ENCODE data around the gene STX18.

STX18 gene

DNA sequence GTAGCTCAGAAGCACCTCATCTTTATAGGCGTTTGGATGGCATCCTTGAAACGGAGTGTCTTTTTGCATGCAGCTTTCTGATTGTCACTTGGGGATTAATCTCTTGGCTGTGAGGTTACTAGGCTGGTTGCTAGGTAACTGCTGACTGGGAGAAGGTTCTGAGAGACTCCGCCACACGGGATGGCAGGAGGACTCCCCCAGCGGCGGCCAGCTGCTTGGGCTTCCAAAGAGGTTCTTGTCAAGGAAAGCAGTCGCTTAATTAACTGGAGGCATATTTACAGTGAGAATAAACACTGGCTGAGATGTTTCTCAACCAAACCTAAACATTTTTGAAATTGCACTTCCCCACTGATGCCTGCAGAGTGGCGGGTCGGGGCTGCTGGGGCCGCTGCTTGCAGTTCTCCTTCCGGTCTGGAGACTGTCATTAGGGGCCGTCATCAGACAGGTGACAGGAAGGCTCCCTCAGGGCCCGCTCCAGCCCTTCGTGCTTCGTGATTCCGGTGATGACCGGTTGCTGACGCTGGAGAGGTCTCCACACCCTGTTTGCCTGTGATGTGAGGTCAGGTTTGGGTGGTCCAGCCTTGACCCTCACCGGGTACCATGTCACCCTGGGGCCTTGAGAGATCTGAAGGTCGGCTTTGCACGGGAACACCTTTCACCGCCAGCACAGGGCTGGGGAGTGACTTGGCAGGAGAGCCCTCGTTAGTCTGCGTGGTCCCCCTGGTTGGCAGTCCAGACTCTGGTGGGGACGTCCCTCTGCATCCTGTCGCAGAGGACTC lies 145.8 kb downstream of the STX18 start:
- DNase-seq = no peak

DNA sequence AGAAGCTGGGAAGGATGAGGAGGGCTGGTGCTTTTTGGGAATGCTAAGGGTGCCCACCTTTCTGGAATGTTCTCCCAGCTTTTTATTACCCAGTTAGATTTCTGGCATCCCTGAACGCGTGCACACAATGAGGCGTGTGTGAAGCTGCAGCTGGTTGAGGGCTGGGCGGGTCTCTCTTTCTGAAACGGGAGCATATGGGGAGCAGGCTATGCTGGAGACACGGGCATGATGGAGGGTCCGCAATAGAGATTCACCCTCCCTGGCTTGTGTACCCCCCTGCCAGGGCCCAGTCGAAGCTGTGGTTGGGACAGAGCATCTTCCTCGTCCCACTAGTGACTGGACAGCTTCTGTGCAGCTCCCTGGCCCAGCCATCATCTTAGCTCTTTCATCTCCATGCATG lies 146.5 kb downstream of the STX18 start:
- no peak for DNase-seq

- no peak for DNase-seq
Observed at GRCh38 chr4:4394644-4395043, 147.2 kb downstream of the STX18 start.

- DNase-seq = no peak
Observed at GRCh38 chr4:4392501-4393183, 149.2 kb downstream of the STX18 start.

DNA sequence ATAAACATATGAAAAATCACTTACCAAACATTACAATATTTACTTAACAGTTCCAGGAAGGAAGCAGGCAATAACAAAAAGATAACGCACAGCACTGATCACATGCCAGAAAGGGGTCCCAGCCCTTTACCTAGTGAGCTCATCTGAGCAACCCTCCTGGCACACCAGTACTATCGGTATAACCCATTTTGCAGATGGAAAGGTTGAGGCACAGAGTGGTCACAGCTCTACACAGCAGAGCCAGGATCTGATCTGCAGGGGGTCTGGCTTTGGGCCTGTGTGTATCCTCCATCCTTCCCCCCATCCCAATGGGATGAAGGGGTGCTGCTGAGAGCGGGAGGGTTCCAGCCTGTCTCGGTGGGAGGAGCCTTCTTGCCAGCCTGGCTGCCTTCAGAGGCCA lies 150.0 kb downstream of the STX18 start:
- no peak for DNase-seq

- no peak for DNase-seq
Observed at GRCh38 chr4:4390515-4391240, 151.2 kb downstream of the STX18 start.

DNA sequence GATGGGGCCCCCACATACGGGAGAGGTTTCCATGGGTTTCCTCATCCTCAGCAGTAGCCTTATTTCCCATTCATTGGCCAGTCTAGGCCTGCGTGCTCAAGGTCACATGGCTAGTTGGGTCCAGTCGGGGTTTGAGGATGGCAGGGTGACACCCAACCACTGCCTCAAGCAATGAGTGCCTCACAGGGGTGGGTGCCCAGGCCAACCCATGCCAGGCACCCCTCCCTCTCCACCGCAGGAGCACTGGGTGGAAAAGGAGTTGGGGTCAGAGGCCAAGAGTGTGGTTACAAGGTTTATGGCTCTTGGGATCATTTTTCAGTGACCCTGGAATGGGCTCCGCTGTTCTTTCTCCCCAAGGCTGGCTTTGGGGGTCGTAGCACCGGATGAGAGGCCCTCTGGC lies 151.8 kb downstream of the STX18 start:
- DNase-seq = no peak

GRCh38 chr4:4388836-4389575 lies 152.8 kb downstream of the STX18 start:
- no peak for DNase-seq

- no peak for DNase-seq
Observed at GRCh38 chr4:4388311-4388790, 153.5 kb downstream of the STX18 start.

- no peak for DNase-seq
Observed at GRCh38 chr4:4387531-4388310, 154.1 kb downstream of the STX18 start.

GRCh38 chr4:4386736-4387392 lies 155.0 kb downstream of the STX18 start, which contains the start of gene NSG1:
TSS of gene NSG1 (plus strand) at chr4:4387102. CDS start at chr4:4387630, 528 bp downstream.
- DNase-seq = no peak

- DNase-seq = no peak
Observed at GRCh38 chr4:4386296-4386735, 155.5 kb downstream of the STX18 start.

GRCh38 chr4:4385729-4386295 lies 156.0 kb downstream of the STX18 start:
- no peak for DNase-seq

- DNase-seq = peak in 1 of 2 donors; percentile 1
Observed at GRCh38 chr4:4384837-4385236, 157.0 kb downstream of the STX18 start.

DNA sequence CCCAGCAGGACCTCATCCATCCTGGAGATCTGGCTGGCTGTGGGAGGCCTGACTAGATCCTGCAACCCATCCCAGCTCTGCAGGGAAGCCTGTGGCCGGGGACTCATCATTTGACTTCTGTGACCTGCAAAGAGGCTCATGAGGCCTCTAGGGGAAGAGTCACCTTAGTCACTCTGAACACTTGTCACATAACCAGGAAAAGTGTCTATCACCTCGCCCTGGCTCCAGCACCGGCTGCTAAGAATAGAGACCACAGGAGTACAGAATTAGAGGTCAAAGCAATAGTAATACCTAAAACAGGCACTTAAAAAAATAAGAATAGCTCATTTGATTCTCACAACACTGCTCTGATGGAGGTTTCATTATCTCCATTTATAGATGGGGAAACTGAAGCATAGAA lies 158.8 kb downstream of the STX18 start:
- no peak for DNase-seq

DNA sequence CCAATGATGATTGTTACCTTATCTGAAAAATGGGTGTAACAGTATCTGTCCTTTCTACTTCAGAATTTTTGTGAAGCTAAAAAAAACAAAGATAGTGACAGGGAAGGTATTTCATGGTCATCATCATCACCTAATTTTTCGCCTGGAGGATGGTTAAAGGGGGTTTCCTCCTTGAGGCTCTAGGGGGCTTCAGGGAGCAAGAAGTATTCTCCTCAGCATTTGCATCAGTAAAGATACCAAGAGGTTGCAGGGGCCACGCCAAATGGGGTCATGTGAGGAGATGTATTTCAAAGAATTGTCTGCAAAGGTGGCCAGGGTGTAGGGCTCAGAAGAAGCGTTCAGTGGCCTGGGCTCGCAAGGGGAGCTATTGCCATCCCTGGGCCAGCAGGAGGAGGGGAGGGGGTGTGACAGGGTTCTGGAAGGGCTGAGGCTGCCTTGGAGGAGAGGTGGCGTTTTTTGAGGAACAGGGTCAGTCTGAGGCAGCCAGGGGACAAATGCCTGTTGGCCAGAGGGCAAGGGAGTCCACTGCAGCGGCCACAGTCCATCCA lies 162.2 kb downstream of the STX18 start:
- DNase-seq = no peak

DNA sequence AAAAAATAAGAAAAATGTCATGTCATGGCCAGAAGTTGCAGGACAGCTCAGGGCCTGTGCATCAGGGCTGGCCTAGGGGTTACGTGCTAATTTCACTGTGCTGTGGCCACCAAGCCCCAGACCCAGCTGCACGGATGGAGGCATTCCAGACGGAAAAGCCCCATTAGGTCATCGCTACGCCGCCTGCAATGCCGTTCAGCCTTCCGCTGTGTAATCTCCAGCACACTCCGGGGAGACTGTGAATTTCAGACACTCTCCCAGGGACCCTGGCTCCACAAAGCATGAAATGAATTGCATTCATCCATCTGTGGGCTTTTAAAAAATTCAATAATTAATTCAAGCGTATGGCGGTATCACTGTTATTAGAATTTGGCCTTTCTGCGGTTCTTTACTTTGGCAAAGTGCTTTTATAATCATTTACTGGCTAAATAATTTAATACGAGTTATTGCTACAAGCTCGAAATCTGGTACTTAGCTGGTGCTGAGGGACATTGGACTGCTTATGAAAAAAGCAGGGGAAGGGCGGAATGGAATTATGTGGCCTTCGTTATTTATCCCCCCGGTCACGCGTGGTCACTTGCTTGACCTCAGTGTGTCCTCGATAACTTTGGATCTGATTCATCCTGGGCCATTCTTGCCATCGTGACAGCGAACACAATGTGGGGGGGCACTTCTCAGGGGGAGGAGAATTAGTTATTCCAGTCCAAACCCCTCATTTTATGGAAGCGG lies 164.0 kb downstream of the STX18 start:
- DNase-seq = no peak

DNA sequence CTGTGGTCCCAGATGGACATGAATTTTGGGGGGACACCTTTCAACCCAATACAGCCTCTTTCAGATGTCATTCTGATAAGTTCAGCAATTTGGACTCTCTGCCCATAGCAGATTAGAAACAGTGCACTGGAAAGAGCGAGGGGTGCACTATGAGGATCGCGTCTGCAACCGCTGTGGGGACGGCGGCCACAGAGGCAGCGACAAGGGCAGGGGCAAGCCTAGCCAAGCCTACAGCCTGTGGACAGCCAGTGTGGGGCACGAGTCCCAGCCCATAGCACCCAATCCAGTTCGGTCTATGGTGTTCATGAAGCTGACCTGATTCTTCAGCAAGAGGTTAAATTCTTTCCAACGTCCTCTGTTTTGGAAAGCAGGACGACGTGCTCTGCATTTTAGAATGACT lies 164.7 kb downstream of the STX18 start:
- no peak for DNase-seq

DNA sequence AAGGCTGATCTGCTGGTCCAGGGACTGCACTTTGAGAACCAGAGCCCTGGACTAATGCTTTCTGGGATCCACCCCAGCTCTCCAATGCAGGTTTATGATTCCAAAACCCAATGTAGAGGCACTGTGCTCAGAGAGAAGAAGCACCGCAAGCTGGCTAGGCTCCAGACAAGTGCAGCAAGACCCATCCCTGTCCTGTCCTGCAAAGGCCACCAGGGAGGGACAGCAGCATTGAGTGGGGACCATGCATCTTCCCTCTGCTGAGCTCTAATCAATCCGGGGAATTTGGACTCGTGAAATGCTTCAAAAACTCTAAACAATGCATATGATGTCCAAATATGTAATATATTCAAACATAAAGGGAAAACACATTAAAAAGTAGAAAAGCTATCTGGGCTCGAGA lies 165.8 kb downstream of the STX18 start:
- DNase-seq = no peak
